ENCODE data around the gene KIF13A.
A peak's percentile ranks its signal among the peaks of the same experiment; 100 is the strongest.

KIF13A gene

DNA sequence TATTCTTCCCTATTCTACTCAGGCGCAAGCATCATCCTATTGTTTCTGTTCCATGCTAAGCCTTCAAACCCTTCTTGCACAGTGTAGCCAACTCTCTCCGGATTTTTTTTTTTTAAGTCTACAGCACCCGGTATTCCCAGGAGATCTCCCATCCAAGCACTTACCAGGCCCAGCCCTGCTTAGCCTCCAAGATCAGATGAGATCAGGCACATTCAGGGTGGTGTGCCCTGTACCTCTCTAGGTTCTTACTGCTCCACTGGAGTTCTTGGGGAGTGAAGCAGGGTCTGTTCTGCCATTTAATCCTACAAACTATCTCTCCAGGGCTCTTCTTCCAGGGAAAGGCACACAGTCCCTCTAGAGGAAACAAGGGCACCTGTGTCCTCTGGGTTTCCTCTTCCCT, 265.8 kb downstream of the KIF13A start:
- DNase-seq (ENCODE audit: low read depth in 2 of 2) = no peak

DNA sequence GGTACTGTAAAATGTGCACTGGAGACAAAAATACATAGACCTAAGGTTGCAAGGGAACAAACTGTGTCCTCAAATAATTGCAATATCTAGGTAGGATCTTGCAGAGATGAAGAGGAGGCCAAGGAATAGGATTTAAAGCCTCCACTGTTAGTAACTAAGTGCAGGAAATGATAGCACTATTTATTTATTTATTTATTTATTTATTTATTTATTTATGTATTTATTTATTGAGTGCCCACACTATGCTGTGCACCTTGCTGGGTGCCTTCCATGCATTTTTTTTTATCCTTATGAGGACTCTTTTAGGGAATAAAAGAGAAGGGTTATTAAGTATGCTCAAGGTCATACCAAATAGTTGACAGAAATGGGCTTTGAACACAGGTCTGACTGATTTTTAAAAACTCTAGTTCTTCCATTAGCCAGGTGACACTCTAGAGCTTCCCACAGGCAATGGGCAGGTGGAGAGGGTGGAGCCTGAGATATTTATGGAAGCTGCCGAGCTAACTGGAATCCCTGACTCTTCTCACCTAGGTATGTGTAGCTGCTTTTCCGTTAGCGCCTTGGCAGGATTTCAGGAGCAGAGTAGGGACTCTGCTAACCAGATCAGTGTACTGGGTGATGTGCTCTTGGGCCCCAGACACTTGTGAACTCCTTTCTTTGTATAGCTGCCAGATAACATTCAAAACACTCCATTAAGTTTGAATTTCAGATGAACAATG, 268.0 kb downstream of the KIF13A start:
- no peak for DNase-seq (ENCODE audit: low read depth in 2 of 2)

DNA sequence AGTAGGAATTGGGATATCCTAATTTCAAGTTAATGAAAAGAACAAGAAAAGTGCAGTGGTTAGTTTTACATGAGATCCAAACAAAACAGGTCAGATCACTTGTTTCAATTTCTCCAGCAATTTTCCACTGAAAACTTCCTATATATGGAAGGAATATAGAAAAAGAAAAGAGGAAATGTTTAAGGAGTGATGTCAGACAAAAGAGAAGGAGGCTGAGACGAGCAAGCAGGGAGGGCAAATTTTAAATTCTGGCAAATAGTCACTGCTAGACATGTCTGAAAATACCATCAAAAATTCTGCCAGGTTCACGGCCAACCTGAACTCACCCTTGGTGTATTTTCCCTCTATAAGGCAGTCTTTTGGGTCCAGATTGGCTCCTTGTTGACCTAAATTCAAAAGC, 271.2 kb downstream of the KIF13A start:
- no peak for DNase-seq (ENCODE audit: low read depth in 2 of 2)

DNA sequence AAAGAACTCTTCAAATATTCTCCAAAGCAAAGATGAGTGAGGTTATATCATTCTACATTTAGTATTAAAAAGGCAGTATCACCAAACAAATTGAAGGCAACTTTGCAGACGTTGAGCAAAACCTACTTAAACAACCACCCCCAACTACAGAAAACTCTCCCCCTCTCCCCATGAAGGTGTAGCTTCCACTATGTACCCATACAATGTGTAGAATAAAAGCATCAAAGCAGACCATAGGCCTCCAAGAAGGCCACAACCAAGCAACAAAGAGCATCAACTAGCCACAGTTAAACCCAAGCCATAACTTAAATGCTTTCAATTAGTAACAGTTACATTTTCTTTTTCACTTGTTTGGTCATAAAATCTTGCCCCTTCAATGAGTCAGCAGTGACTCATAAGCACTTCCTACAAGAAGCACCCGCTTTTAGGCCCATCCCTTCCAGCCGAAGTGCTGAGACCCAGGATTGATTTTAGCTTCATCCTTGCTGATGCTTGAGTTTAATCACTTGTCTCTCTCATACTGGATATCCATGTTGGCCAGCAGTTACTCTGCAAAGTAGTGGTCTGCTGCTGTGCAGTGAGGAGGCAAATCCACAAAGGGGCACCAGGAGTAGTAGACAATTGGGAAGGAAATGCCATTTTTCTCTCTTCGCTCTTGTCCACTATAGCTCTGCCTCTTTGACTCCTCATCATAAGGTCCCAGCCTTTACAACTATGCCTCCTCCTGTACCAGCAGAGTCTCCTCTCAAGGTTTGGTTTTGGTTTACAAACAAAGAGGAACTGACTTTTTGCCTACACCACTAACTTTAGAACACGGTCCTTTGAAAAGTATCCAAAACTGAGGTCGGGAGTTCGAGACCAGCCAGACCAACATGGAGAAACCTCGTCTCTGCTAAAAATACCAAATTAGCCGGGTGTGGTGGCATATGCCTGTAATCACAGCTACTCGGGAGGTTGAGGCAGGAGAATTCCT, 272.3 kb downstream of the KIF13A start:
- DNase-seq (ENCODE audit: low read depth in 2 of 2) = peak in 1 of 2 donors; percentile 26

DNA sequence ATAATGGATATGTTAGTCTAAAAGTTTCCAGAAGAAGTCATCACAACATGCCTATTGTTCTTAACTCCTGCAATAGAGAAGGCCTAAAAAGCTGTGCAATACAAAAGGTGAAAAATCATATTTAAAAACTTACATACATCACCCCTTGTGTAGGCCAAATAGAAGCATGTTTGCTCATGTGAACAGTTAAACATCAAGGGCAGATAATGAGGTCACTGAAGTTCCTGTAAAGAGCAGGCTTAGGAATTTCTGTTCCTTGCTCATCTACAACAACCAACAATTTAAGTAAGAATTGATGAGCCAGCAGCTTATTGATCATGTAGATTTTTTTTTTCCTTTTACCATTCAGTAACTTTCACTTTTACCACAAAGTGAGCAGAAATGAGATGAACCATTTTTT, 273.3 kb downstream of the KIF13A start:
- no peak for DNase-seq (ENCODE audit: low read depth in 2 of 2)

DNA sequence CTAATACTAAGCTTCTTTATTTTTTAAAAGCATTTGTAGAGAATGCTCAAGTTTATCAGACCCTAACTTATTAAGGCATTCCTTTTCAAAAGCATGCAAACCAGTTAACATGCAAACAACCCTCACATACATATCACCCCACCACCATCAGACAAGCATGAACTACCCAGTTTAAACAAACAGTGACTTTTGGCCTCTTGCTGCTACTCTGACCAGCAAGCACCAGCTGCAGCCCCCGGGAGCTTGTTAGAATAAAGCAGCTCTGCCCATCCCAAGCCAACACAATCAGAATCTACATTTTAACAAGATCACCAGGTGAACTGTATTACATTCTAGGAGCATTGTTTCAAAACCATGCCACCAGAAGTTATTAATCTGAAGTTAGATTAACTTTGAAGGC, 274.9 kb downstream of the KIF13A start:
- no peak for DNase-seq (ENCODE audit: low read depth in 2 of 2)

DNA sequence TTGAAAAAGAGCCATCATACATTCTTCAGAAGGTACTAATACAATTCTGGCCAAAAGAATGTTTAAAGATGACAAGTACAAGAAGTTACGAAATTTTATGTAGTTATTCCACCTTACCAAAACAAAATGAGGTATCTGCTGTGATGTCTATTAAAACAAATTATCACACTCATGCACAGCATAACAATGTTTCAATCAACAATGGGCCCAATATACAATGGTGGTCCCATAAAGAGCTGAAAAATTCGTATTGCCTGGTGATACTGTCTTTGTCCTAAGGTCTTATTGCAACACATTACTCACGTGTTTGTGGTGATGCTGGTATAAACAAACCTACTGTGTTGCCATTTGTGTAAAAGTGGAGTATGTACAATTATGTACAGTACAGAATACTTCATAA, 277.1 kb downstream of the KIF13A start:
- no peak for DNase-seq (ENCODE audit: low read depth in 2 of 2)

DNA sequence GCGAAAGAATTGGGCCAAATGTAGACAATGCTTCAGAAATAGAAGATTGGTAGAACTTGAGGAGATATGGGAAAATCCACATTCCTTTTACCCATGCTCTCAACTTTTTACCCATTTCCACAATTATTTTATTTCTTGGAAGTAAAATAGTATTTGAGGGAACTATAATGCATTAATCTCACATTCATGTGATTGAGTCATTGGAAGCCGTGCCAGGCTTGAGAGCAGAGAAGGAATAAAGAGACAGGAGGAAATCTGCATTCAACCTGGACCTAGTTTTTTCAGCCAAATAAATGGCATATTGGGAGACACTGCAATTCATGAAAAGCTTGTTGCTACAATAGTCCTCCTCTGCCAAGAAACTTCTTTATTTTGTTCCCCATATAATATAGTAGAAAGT, 278.0 kb downstream of the KIF13A start:
- DNase-seq (ENCODE audit: low read depth in 2 of 2) = no peak
